Fibroblast of lung (primary cell): ENCODE results near the gene SPINT2.

Experiments
- CTCF ChIP-seq, 2 donors: IDR thresholded peaks in 1 of 2; conservative IDR thresholded peaks in 1 of 2; 1 replicate in 1 of 2; 2 replicates in 1 of 2; pipeline ENCODE4 v1.5.1; 2011 to 2012; ENCODE audit warnings: low read length in 2 of 2, control low read depth in 1 of 2, inconsistent platforms in 1 of 2, low read depth in 1 of 2, mild to moderate bottlenecking in 1 of 2
- EZH2 ChIP-seq: IDR thresholded peaks from 2 replicates; pipeline ENCODE4 v1.5.1; 2012; ENCODE audit warnings: low read length, control low read depth, mild to moderate bottlenecking; ENCODE audit errors: missing control alignments

- TF ChIP-seq CTCF (conservative IDR thresholded peaks at IDR 0.05 in 1 of 2, IDR thresholded peaks at IDR 0.05 in 1 of 2; ENCODE audit: low read depth in 1 of 2, low read length in 2 of 2) (no peak), EZH2 (no peak)
Observed at GRCh38 chr19:38265213-38265861, 964 bp downstream of the SPINT2 start.
